Peyer's patch (tissue), 4 donors: ENCODE data around the gene MINAR1.

Experiments used
- POLR2A ChIP-seq, 2 donors: fragments of 450-650 bp; IDR thresholded peaks; one replicate each; pipeline ENCODE4 v1.5.1; 2017; ENCODE audit warnings: antibody characterized with exemption in 2 of 2, mild to moderate bottlenecking in 2 of 2, moderate library complexity in 2 of 2
- TF ChIP-seq, protein P1 (sequence below), 6 experiments: fragments of 450-650 bp in 4 of 6; fragments of 200-600 bp in 2 of 6; sonication (generic) in 1 of 6; IDR thresholded peaks; one replicate each; pipeline ENCODE4 v1.5.1; 2017 to 2019; ENCODE audit warnings: antibody characterized with exemption in 6 of 6, mild to moderate bottlenecking in 3 of 6, moderate library complexity in 1 of 6

DNA sequence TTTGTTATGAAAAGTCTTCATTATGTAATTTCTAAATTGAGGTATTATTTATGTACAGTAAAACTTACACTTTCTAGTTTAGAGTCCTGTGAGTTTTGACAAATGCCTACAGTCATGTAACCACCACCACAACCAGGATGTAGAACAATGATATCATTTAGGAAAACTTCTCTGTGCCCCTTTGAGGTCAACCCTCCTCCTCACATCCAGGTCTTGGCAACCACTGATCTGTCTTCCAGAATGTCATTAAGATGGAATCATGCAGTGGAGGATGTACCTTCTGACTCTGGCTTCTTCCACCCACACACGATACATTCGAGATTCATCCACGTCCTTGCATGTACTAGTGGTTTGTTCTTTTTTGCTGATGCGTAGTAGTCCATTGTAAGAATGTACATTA is 23.2 kb downstream of the MINAR1 start:
- TF ChIP-seq, protein P1, sequence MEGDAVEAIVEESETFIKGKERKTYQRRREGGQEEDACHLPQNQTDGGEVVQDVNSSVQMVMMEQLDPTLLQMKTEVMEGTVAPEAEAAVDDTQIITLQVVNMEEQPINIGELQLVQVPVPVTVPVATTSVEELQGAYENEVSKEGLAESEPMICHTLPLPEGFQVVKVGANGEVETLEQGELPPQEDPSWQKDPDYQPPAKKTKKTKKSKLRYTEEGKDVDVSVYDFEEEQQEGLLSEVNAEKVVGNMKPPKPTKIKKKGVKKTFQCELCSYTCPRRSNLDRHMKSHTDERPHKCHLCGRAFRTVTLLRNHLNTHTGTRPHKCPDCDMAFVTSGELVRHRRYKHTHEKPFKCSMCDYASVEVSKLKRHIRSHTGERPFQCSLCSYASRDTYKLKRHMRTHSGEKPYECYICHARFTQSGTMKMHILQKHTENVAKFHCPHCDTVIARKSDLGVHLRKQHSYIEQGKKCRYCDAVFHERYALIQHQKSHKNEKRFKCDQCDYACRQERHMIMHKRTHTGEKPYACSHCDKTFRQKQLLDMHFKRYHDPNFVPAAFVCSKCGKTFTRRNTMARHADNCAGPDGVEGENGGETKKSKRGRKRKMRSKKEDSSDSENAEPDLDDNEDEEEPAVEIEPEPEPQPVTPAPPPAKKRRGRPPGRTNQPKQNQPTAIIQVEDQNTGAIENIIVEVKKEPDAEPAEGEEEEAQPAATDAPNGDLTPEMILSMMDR (IDR thresholded peaks at IDR 0.05): no peak
- no peak for TF ChIP-seq POLR2A (IDR thresholded peaks at IDR 0.05)
